Daoy (cell line): Measurements from ENCODE around the gene DLX1. TPM values are rescaled to one million over a fixed set of nuclear protein-coding genes. Genes with fewer than 3 reads are reported as not detected.

ENCODE experiments used
- DNase-seq: peaks from one replicate; pipeline ENCODE4 v3.0.0-alpha.2; 2015; ENCODE audit warnings: low read depth
- total RNA-seq: library from RNA; depleted of rRNA; stranded (reverse); fragments of >200 nt; shearing (Covaris generic); gene quantifications from 2 replicates; pipeline ENCODE4 v1.2.3, GENCODE V29; 2014

DLX1 gene
- total RNA-seq, 1 experiment from 2014 or later = 7.3 TPM

- no peak for DNase-seq
Observed at GRCh38 chr2:172087207-172087779, 2.0 kb downstream of the DLX1 start.

GRCh38 chr2:172087780-172088244 is 2.5 kb downstream of the DLX1 start:
- DNase-seq = no peak

GRCh38 chr2:172088245-172089004 is 3.1 kb downstream of the DLX1 start:
- DNase-seq = no peak

GRCh38 chr2:172089005-172089504 is 3.7 kb downstream of the DLX1 start:
- no peak for DNase-seq

GRCh38 chr2:172089633-172090032 is 4.3 kb downstream of the DLX1 start:
- DNase-seq = no peak

- no peak for DNase-seq
Observed at GRCh38 chr2:172090044-172090961, 5.0 kb downstream of the DLX1 start.

- no peak for DNase-seq
Observed at GRCh38 chr2:172091000-172091641, 5.8 kb downstream of the DLX1 start.

- no peak for DNase-seq
Observed at GRCh38 chr2:172091761-172092566, 6.7 kb downstream of the DLX1 start.

- DNase-seq = no peak
Observed at GRCh38 chr2:172092716-172093415, 7.6 kb downstream of the DLX1 start.

GRCh38 chr2:172093416-172094293 is 8.3 kb downstream of the DLX1 start:
- DNase-seq = no peak

GRCh38 chr2:172094294-172095145 is 9.2 kb downstream of the DLX1 start:
- peak; percentile 66 for DNase-seq

- DNase-seq = peak; percentile 90
Observed at GRCh38 chr2:172095146-172095904, 10.0 kb downstream of the DLX1 start.

- no peak for DNase-seq
Observed at GRCh38 chr2:172095905-172096625, 10.8 kb downstream of the DLX1 start.

GRCh38 chr2:172096626-172097547 is 11.6 kb downstream of the DLX1 start:
- DNase-seq = peak; percentile 89

GRCh38 chr2:172097557-172098131 is 12.3 kb downstream of the DLX1 start:
- DNase-seq = peak; percentile 80
